Stimulated activated CD8-positive, alpha-beta memory T cell treated with anti-CD3 and anti-CD28 coated beads, Interleukin-7, amount 100 ng/mL, for 24 hours (primary cell): ENCODE results near the gene CRLF2.
"Not testable (repeated sequence)": the region's sequence is repeated elsewhere in the genome, so short reads cannot be mapped to it uniquely, and the experiment has no call there.

ENCODE experiments used
- DNase-seq: peaks from one replicate; pipeline ENCODE4 v3.0.0-alpha.2; 2020; ENCODE audit warnings: low read depth

Gene CRLF2

GRCh38 chrX:1212532-1212931 is at the start of gene CRLF2:
CRLF2 (minus strand) TSS chrX:1212649; CDS start chrX:1212634, 15 bp downstream.
- DNase-seq, result no peak

- DNase-seq, result not testable (repeated sequence)
These were observed 49.3 kb upstream of the CRLF2 start for GRCh38 chrX:1261771-1262170.

GRCh38 chrX:1261285-1261684 is 48.8 kb upstream of the CRLF2 start:
- no peak for DNase-seq

GRCh38 chrX:1252861-1253260 is 40.4 kb upstream of the CRLF2 start:
- no peak for DNase-seq

- DNase-seq, result no peak
These were observed 36.8 kb upstream of the CRLF2 start for GRCh38 chrX:1249101-1249887.

GRCh38 chrX:1248331-1249061 is 36.0 kb upstream of the CRLF2 start:
- no peak for DNase-seq

GRCh38 chrX:1246816-1247215 is 34.4 kb upstream of the CRLF2 start:
- DNase-seq, result peak; percentile 80

- no peak for DNase-seq
These were observed 32.0 kb upstream of the CRLF2 start for GRCh38 chrX:1244164-1245076.

- DNase-seq, result no peak
These were observed 30.5 kb upstream of the CRLF2 start for GRCh38 chrX:1242891-1243402.

- DNase-seq, result not testable (repeated sequence)
These were observed 28.1 kb upstream of the CRLF2 start for GRCh38 chrX:1240551-1240950.

- DNase-seq, result no peak
These were observed 27.3 kb upstream of the CRLF2 start for GRCh38 chrX:1239681-1240142.

- DNase-seq, result no peak
These were observed 19.5 kb upstream of the CRLF2 start for GRCh38 chrX:1231850-1232465.

GRCh38 chrX:1228101-1228500 is 15.7 kb upstream of the CRLF2 start:
- DNase-seq, result not testable (repeated sequence)

- no peak for DNase-seq
These were observed 13.8 kb upstream of the CRLF2 start for GRCh38 chrX:1226249-1226648.

- DNase-seq, result no peak
These were observed 12.5 kb upstream of the CRLF2 start for GRCh38 chrX:1224954-1225353.

GRCh38 chrX:1223242-1223600 is 10.8 kb upstream of the CRLF2 start:
- no peak for DNase-seq

- DNase-seq, result no peak
These were observed 10.2 kb upstream of the CRLF2 start for GRCh38 chrX:1222531-1223241.

GRCh38 chrX:1221296-1221845 is 8.9 kb upstream of the CRLF2 start:
- no peak for DNase-seq

GRCh38 chrX:1218286-1218685 is 5.8 kb upstream of the CRLF2 start:
- no peak for DNase-seq

GRCh38 chrX:1215123-1215823 is 2.8 kb upstream of the CRLF2 start:
- DNase-seq, result no peak
